Osteoblast (primary cell): ENCODE results near the gene TTC28. TPM values are rescaled to one million over a fixed set of nuclear protein-coding genes. Genes with fewer than 3 reads are reported as not detected.

Experiments used
- DNase-seq: peaks from one replicate; pipeline ENCODE4 v3.0.0; 2011; ENCODE audit warnings: low spot score, mixed read lengths; ENCODE audit not compliant: insufficient read length; ENCODE audit errors: missing footprints
- H2AFZ ChIP-seq: 2 replicates; pipeline ENCODE4 v1.6.0; 2011; ENCODE audit warnings: mild to moderate bottlenecking, low read length
- H3K27ac ChIP-seq: 2 replicates; pipeline ENCODE4 v1.5.1; 2011; ENCODE audit warnings: mild to moderate bottlenecking, low read depth, low read length, moderate library complexity
- H3K27me3 ChIP-seq: 2 replicates; pipeline ENCODE4 v1.6.0; 2012; ENCODE audit warnings: mild to moderate bottlenecking, control low read depth, inconsistent platforms, low read length, moderate library complexity; ENCODE audit not compliant: insufficient read depth
- H3K36me3 ChIP-seq: 2 replicates; pipeline ENCODE4 v1.5.1; 2011; ENCODE audit warnings: mild to moderate bottlenecking, low read length, control low read depth, moderate library complexity; ENCODE audit not compliant: insufficient read depth
- H3K4me1 ChIP-seq: 2 replicates; pipeline ENCODE4 v1.5.1; 2011; ENCODE audit warnings: mild to moderate bottlenecking, low read length, control low read depth, moderate library complexity; ENCODE audit not compliant: insufficient read depth
- H3K4me2 ChIP-seq: 2 replicates; pipeline ENCODE4 v1.6.0; 2011; ENCODE audit warnings: mild to moderate bottlenecking, low read length; ENCODE audit not compliant: insufficient read depth
- H3K4me3 ChIP-seq: fragments of 200-600 bp; sonication (generic); 3 replicates; pipeline ENCODE4 v1.5.1; 2012; ENCODE audit warnings: mild to moderate bottlenecking, low read length, inconsistent platforms; ENCODE audit not compliant: insufficient read depth
- H3K79me2 ChIP-seq: 2 replicates; pipeline ENCODE4 v1.6.0; 2012; ENCODE audit warnings: mild to moderate bottlenecking, low read length, control low read depth, inconsistent platforms; ENCODE audit not compliant: insufficient read depth
- H3K9me3 ChIP-seq: 2 replicates; pipeline ENCODE4 v1.5.1; 2011; ENCODE audit warnings: low read depth, low read length, control low read depth
- H4K20me1 ChIP-seq: 2 replicates; pipeline ENCODE4 v1.6.0; 2012; ENCODE audit warnings: mild to moderate bottlenecking, low read length, control low read depth; ENCODE audit not compliant: insufficient read depth
- CTCF ChIP-seq: IDR thresholded peaks from 2 replicates; pipeline ENCODE4 v1.5.1; 2011; ENCODE audit warnings: mild to moderate bottlenecking, low read depth, low read length, moderate library complexity; ENCODE audit errors: extremely low read depth
- total RNA-seq: library from RNA; depleted of rRNA; stranded (reverse); fragments of >200 nt; gene quantifications from 2 replicates; pipeline ENCODE4 v1.2.3, GENCODE V29; 2012

Gene TTC28
- total RNA-seq, 1 donor: 48.1 TPM

DNA sequence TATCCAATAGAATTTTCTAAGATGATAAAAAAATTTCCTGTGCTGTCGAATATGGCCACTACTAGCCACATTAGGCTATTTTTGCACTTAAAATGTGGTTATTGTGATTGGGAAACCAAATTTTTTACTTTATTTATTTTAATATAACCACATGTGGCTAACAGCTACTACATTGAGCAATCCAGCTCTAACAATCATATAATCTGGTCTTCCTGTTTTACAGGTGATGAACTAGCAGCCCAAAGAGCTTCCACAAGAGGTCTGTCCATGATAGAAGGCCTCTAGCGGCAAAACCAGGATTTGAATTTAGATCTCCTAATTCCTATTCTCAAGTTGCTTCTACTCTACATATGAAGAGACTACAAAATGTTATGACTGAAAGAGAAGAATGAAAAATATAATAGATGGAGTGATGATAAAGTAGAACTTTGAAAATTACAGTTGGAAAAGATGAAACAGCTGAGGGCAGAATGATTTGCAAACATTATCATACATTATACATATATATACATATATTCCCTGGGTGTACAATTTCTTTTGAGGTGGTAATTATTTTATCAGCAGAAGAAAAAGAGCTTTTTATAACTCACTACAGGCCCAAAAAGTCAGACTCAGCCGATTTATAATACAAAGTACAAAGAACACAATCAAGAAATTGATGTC lies 397.1 kb downstream of the TTC28 start:
- Histone ChIP-seq H3K79me2 (no peaks in the 10 kb centered on the region), H3K4me2 (peak overlapping the region; percentile 30), H3K9me3 (no peaks in the 10 kb centered on the region), H4K20me1 (peaks cover 5% of the 10 kb centered on the region), H3K4me3 (no peak overlapping the region), H3K4me1 (peaks cover 25% of the 10 kb centered on the region), H3K27me3 (no peaks in the 10 kb centered on the region), H3K27ac (no peak overlapping the region), H3K36me3 (no peaks in the 10 kb centered on the region), H2AFZ (no peak overlapping the region)
- TF ChIP-seq CTCF: no peak
- no peak for DNase-seq

GRCh38 chr22:28279888-28280287 lies 399.8 kb downstream of the TTC28 start:
- H3K4me2 ChIP-seq: no peak overlapping the region
- no peaks in the 10 kb centered on the region for H3K79me2 ChIP-seq
- H3K27ac ChIP-seq: no peak overlapping the region
- H3K4me1 ChIP-seq: peaks cover 25% of the 10 kb centered on the region
- no peak for DNase-seq
- peaks cover 5% of the 10 kb centered on the region for H4K20me1 ChIP-seq
- no peaks in the 10 kb centered on the region for H3K36me3 ChIP-seq
- H3K9me3 ChIP-seq: no peaks in the 10 kb centered on the region
- TF ChIP-seq CTCF: no peak
- no peak overlapping the region for H2AFZ ChIP-seq
- H3K4me3 ChIP-seq: no peak overlapping the region
- no peaks in the 10 kb centered on the region for H3K27me3 ChIP-seq

- no peaks in the 10 kb centered on the region for H3K79me2 ChIP-seq
- H4K20me1 ChIP-seq: peaks cover 2% of the 10 kb centered on the region
- no peak overlapping the region for H3K4me2 ChIP-seq
- H3K27me3 ChIP-seq: no peaks in the 10 kb centered on the region
- no peaks in the 10 kb centered on the region for H3K9me3 ChIP-seq
- H3K4me1 ChIP-seq: no peaks in the 10 kb centered on the region
- no peak for TF ChIP-seq CTCF
- H3K27ac ChIP-seq: no peak overlapping the region
- no peak for DNase-seq
- no peak overlapping the region for H2AFZ ChIP-seq
- H3K36me3 ChIP-seq: no peaks in the 10 kb centered on the region
- H3K4me3 ChIP-seq: no peak overlapping the region
Measured at GRCh38 chr22:28269277-28269676, 410.4 kb downstream of the TTC28 start.

DNA sequence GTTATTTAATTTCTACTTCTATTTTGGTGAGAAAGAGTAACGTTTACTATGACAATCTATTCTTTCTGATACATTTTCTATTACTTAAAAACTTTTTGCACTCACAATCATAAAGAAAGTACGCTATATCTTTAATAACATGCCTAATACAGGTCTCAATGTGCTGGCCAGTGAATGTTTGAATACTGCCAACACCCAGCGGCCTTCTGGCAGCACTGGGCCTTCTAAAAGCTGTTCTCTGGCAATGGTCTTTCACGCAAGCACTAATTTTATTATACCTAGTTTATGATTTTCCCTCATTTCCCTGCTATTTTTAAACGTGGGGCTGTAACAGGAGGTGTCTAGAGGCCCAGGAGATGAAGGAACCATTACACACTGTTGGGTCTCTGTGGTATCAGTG lies 410.8 kb downstream of the TTC28 start:
- DNase-seq: no peak
- no peak overlapping the region for H2AFZ ChIP-seq
- H3K36me3 ChIP-seq: no peaks in the 10 kb centered on the region
- no peak overlapping the region for H3K27ac ChIP-seq
- no peaks in the 10 kb centered on the region for H3K4me1 ChIP-seq
- H3K79me2 ChIP-seq: no peaks in the 10 kb centered on the region
- peaks cover 2% of the 10 kb centered on the region for H4K20me1 ChIP-seq
- H3K27me3 ChIP-seq: no peaks in the 10 kb centered on the region
- no peak overlapping the region for H3K4me2 ChIP-seq
- H3K4me3 ChIP-seq: no peak overlapping the region
- no peak for TF ChIP-seq CTCF
- no peaks in the 10 kb centered on the region for H3K9me3 ChIP-seq
